K562 (cell line): Measurements from ENCODE around the gene UNC45A. TPM values are rescaled to one million over a fixed set of nuclear protein-coding genes. Genes with fewer than 3 reads are reported as not detected.
"Not testable (repeated sequence)": the region's sequence is repeated elsewhere in the genome, so short reads cannot be mapped to it uniquely, and the experiment has no call there.

Experiments
- ARNT ChIP-seq, 2 experiments: fragments of 450-650 bp; IDR thresholded peaks; 2 replicates each; pipeline ENCODE4 v1.6.1; 2016; ENCODE audit warnings: mild to moderate bottlenecking in 1 of 2
- CEBPB ChIP-seq: fragments of 450-650 bp; IDR thresholded peaks from 2 replicates; pipeline ENCODE4 v1.6.1; 2016; ENCODE audit warnings: missing genetic modification characterization, missing compliant biosample characterization
- CEBPG ChIP-seq, 3 experiments: fragments of 200-800 bp in 1 of 3; sonication (Bioruptor generic) in 1 of 3; sonication (generic) in 1 of 3; formaldehyde crosslinking in 1 of 3; IDR thresholded peaks in 2 of 3; conservative IDR thresholded peaks in 1 of 3; 2 replicates each; pipeline versions ENCODE4 v1.6.1 to v1.8.0; 2016 to 2022; ENCODE audit warnings: missing compliant biosample characterization in 2 of 3, missing genetic modification characterization in 2 of 3, mild to moderate bottlenecking in 1 of 3, missing genetic modification reagents in 1 of 3
- DPF2 ChIP-seq: fragments of 450-650 bp; IDR thresholded peaks from 2 replicates; pipeline ENCODE4 v1.6.1; 2016
- ELF4 ChIP-seq: fragments of 450-650 bp; formaldehyde crosslinking; IDR thresholded peaks from 2 replicates; pipeline ENCODE4 v1.4.0; 2022; ENCODE audit warnings: missing genetic modification characterization
- EP300 ChIP-seq: IDR thresholded peaks from 2 replicates; pipeline ENCODE4 v1.6.1; 2012; ENCODE audit warnings: low read length, improper control_type of control experiment
- FOXK2 ChIP-seq, 2 experiments: fragments of 450-650 bp; IDR thresholded peaks in 1 of 2; conservative IDR thresholded peaks in 1 of 2; 2 replicates each; pipeline ENCODE4 v1.6.1; 2016; ENCODE audit warnings: low read depth in 2 of 2, mild to moderate bottlenecking in 1 of 2
- HNRNPLL ChIP-seq: fragments of 200-400 bp; formaldehyde crosslinking; IDR thresholded peaks from 2 replicates; pipeline ENCODE4 v1.6.1; 2017; ENCODE audit warnings: low read length, low read depth, mild to moderate bottlenecking; ENCODE audit not compliant: poor library complexity, severe bottlenecking
- IRF9 ChIP-seq: fragments of 450-650 bp; IDR thresholded peaks from 2 replicates; pipeline ENCODE4 v1.6.1; 2016; ENCODE audit warnings: missing biosample characterization, missing genetic modification characterization
- NFE2 ChIP-seq: IDR thresholded peaks from 2 replicates; pipeline ENCODE4 v1.6.1; 2014; ENCODE audit warnings: antibody characterized with exemption, low read depth
- NR2C1 ChIP-seq, 2 experiments: fragments of 450-650 bp; IDR thresholded peaks; 2 replicates each; pipeline ENCODE4 v1.6.1; 2017; ENCODE audit warnings: mild to moderate bottlenecking in 2 of 2, antibody characterized with exemption in 1 of 2, inconsistent platforms in 1 of 2, missing compliant biosample characterization in 1 of 2, missing genetic modification characterization in 1 of 2
- PHB2 ChIP-seq: fragments of 450-650 bp; IDR thresholded peaks from 2 replicates; pipeline ENCODE4 v1.6.1; 2017; ENCODE audit warnings: low read depth
- POLR2A ChIP-seq: fragments of 450-650 bp; conservative IDR thresholded peaks from 2 replicates; pipeline ENCODE4 v1.6.1; 2016
- POLR2AphosphoS5 ChIP-seq: IDR thresholded peaks from 2 replicates; pipeline ENCODE4 v1.6.1; 2011; ENCODE audit warnings: mild to moderate bottlenecking, low read depth, low read length, moderate library complexity; ENCODE audit not compliant: control insufficient read depth, insufficient read depth
- SMARCA4 ChIP-seq: fragments of 450-650 bp; IDR thresholded peaks from 2 replicates; pipeline ENCODE4 v1.6.1; 2016
- SMARCA5 ChIP-seq: fragments of 450-650 bp; IDR thresholded peaks from 2 replicates; pipeline ENCODE4 v1.6.1; 2016
- SOX6 ChIP-seq: fragments of 450-650 bp; IDR thresholded peaks from 2 replicates; pipeline ENCODE4 v1.6.1; 2014; ENCODE audit warnings: mild to moderate bottlenecking
- TCF3 ChIP-seq: sonication (generic); formaldehyde crosslinking; IDR thresholded peaks from 2 replicates; pipeline ENCODE4 v1.4.0; 2020; ENCODE audit warnings: mild to moderate bottlenecking, missing genetic modification reagents
- TEAD4 ChIP-seq, 2 experiments: sonication (generic) in 1 of 2; formaldehyde crosslinking in 1 of 2; IDR thresholded peaks; 2 replicates each; pipeline versions ENCODE4 v1.6.1 to v1.8.0; 2012 to 2022; ENCODE audit warnings: borderline replicate concordance in 1 of 2, inconsistent platforms in 1 of 2, low read length in 1 of 2, mild to moderate bottlenecking in 1 of 2, missing genetic modification reagents in 1 of 2
- TFAP4 ChIP-seq: sonication (generic); formaldehyde crosslinking; IDR thresholded peaks from 2 replicates; pipeline ENCODE4 v1.8.0; 2022; ENCODE audit warnings: missing genetic modification reagents, mild to moderate bottlenecking, moderate library complexity, borderline replicate concordance
- UBTF ChIP-seq, 2 experiments: IDR thresholded peaks; 2 replicates each; pipeline ENCODE4 v1.6.1; 2012; ENCODE audit warnings: improper control_type of control experiment in 2 of 2, low read depth in 2 of 2, low read length in 2 of 2, borderline replicate concordance in 1 of 2
- polyA plus RNA-seq, 8 experiments: library from polyadenylated mRNA; depleted of rRNA in 4 of 8; stranded (reverse) in 5 of 8; unstranded in 3 of 8; fragments of >200 nt; fragmentation: Nextera tagmentation in 2 of 8; fragmentation: Illumina TruSeq in 1 of 8; extraction: Ambion mirVana in 2 of 8; extraction: Trizol in 1 of 8; gene quantifications; 2 replicates each; pipeline versions ENCODE4 v1.2.1 to v1.2.3, GENCODE V29; 2011 to 2014; ENCODE audit warnings: inconsistent platforms in 1 of 8, missing spikeins in 1 of 8
- total RNA-seq, 7 experiments: library from RNA; depleted of rRNA in 6 of 7; stranded (reverse); fragments of >200 nt in 6 of 7; fragmentation: Illumina TruSeq in 2 of 7; extraction: Trizol in 2 of 7; gene quantifications; 2 replicates each; pipeline versions ENCODE4 v1.2.1 to v1.2.3, GENCODE V29; 2011 to 2021; ENCODE audit warnings: low replicate concordance in 1 of 7
- TF ChIP-seq, protein P1 (sequence below), 2 experiments: fragments of 450-650 bp; IDR thresholded peaks; 2 replicates each; pipeline ENCODE4 v1.6.1; 2016

UNC45A gene
- total and polyA plus RNA-seq, 9 of the 15 experiments (the other 6 are each of a cell fraction or from before 2014, with no cell fraction given), result 22.4 to 79.3 (median 43.7) TPM

- TF ChIP-seq TFAP4 (CRISPR knock-in tag) (peak; percentile 65; the same call in 1 of the 2 replicates), PHB2 (peak; percentile 20; the same call in 1 of the 2 replicates), FOXK2 (conservative IDR thresholded peaks at IDR 0.05 in 1 of 2, IDR thresholded peaks at IDR 0.05 in 1 of 2; ENCODE audit: low read depth in 2 of 2) (0 out of 4 replicates have a peak, but pooled peaks of 1 of the 2 experiments have one; percentile 34), EP300 (peak; percentile 17; the same call in 1 of the 2 replicates), SOX6 (peak; percentile 67), ARNT (IDR thresholded peaks at IDR 0.05) (0 out of 4 replicates have a peak, but pooled peaks of 1 of the 2 experiments have one; percentile 46), ELF4 (0 out of 2 replicates have a peak, but pooled peaks have one; percentile 19), POLR2A (peak; percentile 57), CEBPB (tag) (peak; percentile 84), NFE2 (peak; percentile 87), TEAD4 (IDR thresholded peaks at IDR 0.05; ENCODE audit: low read length) (peak; percentile 60), UBTF (IDR thresholded peaks at IDR 0.05; ENCODE audit: borderline replicate concordance in 1 of 2, low read depth in 2 of 2, low read length in 2 of 2) (peak in 1 of 2 experiments; percentile 38; a peak in 1 of 4 replicates), SMARCA4 (peak; percentile 57; the same call in 1 of the 2 replicates), DPF2 (peak; percentile 69), SMARCA5 (0 out of 2 replicates have a peak, but pooled peaks have one; percentile 18), NR2C1 (IDR thresholded peaks at IDR 0.05) (peak; percentile 77), NR2C1 (tag; IDR thresholded peaks at IDR 0.05) (peak; percentile 60; the same call in 1 of the 2 replicates), IRF9 (tag) (0 out of 2 replicates have a peak, but pooled peaks have one; percentile 40), CEBPG (CRISPR knock-in tag; IDR thresholded peaks at IDR 0.05) (0 out of 2 replicates have a peak, but pooled peaks have one; percentile 31), CEBPG (tag; conservative IDR thresholded peaks at IDR 0.05 in 1 of 2, IDR thresholded peaks at IDR 0.05 in 1 of 2) (peak in 1 of 2 experiments; percentile 52; a peak in 2 of 4 replicates), HNRNPLL (peak; percentile 48), TCF3 (CRISPR knock-in tag) (peak; percentile 51; the same call in 1 of the 2 replicates), POLR2AphosphoS5 (peak; percentile 50; the same call in 1 of the 2 replicates)
- TF ChIP-seq, protein P1, sequence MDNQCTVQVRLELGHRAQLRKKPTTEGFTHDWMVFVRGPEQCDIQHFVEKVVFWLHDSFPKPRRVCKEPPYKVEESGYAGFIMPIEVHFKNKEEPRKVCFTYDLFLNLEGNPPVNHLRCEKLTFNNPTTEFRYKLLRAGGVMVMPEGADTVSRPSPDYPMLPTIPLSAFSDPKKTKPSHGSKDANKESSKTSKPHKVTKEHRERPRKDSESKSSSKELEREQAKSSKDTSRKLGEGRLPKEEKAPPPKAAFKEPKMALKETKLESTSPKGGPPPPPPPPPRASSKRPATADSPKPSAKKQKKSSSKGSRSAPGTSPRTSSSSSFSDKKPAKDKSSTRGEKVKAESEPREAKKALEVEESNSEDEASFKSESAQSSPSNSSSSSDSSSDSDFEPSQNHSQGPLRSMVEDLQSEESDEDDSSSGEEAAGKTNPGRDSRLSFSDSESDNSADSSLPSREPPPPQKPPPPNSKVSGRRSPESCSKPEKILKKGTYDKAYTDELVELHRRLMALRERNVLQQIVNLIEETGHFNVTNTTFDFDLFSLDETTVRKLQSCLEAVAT (IDR thresholded peaks at IDR 0.05), result peak in 1 of 2 experiments; percentile 20; a peak in 2 of 4 replicates
- not testable (repeated sequence) for TF ChIP-seq TEAD4 (CRISPR knock-in tag; IDR thresholded peaks at IDR 0.05; ENCODE audit: borderline replicate concordance)
Measured at GRCh38 chr15:90922712-90923322, 12.3 kb upstream of the UNC45A start (continued).
